HG03196 (cell line): Measurements from ENCODE around the gene NKPD1.

Experiments used
- ATAC-seq: cut with Tn5 transposase; IDR thresholded peaks from one replicate; pipeline ENCODE4 v1.9.1; 2021; ENCODE audit not compliant: unreplicated experiment

The NKPD1 gene

GRCh38 chr19:45156751-45157150 is 4.0 kb downstream of the NKPD1 start:
- ATAC-seq, result no peak

- no peak for ATAC-seq
Measured at GRCh38 chr19:45156011-45156630, 4.7 kb downstream of the NKPD1 start.

DNA sequence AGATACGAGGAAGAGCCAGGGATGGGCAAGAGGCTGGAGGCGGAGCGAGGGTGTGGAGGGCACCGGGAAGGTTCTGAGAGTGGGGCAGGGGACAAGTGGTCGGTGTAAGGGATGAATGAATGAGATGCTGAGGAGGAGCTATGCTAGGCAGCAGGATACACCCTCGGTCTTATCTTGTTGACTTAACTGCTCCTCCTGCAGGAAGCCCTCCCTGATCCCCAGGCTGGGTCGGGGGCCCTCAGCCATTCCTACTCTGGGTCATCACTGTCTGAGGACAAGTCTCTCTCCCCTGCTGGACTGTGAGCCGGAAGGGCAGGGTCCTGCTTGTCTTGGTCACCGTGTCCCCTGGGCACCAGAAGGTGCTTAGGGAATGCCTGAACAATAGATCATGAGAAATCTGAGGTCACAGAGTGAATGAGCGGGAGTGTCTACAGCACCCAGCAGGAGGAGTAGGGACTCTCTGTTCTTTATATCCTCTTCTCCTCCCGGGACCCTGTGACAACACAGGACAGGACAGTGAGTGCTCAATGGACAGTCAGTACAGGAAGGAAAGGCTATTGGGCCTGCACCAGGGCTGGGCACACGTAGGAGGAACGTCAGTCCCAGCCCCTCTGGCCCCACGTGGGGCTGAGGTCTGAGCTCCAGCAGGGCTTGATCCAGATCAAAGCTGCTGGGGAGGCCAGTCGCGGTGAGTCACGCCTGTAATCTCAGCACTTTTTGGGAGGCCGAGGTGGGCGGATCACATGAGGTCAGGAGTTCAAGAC is 6.5 kb downstream of the NKPD1 start:
- no peak for ATAC-seq

GRCh38 chr19:45153339-45154063 is 7.3 kb downstream of the NKPD1 start:
- no peak for ATAC-seq

- no peak for ATAC-seq
Measured at GRCh38 chr19:45152504-45153338, 8.1 kb downstream of the NKPD1 start.

- ATAC-seq, result no peak
Measured at GRCh38 chr19:45151821-45152503, 8.8 kb downstream of the NKPD1 start.

GRCh38 chr19:45151320-45151719 is 9.5 kb downstream of the NKPD1 start:
- no peak for ATAC-seq

DNA sequence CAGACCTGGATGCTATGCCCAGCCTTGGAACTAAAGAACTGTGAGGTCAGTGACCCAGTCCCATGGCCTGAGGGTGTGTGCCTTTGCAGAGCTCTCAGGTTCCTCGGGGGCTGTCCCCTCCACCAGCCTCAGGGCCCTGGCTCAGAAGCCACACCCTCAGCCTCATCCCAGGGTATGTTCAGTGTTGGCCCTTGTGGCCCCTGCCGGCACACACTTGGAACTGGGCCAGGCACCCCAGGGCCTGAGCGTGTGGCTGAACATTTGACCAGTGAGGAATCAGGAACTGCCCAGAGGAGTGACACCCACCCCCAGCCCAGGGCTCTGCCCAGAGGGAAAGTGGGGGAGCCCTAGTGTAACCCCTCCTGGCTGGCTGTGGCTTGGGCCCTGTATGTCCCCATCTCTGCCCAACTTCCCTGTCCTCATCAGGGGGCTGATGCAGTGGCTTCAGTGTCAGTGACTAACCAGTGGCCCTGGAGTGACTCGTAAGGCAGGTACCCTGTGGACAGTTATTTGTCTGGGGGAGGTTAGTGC is 10.0 kb downstream of the NKPD1 start:
- ATAC-seq, result no peak

DNA sequence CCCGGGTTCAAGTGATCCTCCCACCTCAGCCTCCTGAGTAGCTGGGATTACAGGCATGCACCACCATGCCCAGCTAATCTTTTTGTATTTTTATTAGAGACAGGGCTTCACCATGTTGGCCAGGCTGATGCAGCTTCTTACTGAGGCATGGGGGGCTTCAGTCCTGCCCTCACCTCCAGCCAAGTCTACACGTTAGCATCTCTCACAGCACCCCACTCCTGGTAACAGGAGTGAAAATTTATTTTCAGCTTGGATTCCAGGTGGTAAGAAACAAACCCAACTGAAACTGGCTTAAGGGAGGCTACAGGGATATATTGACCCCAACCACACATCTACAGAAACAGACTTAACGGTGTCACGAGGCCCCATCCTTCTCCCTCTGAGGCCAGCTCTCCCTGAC is 10.6 kb downstream of the NKPD1 start:
- no peak for ATAC-seq

GRCh38 chr19:45149129-45149528 is 11.7 kb downstream of the NKPD1 start:
- ATAC-seq, result no peak

DNA sequence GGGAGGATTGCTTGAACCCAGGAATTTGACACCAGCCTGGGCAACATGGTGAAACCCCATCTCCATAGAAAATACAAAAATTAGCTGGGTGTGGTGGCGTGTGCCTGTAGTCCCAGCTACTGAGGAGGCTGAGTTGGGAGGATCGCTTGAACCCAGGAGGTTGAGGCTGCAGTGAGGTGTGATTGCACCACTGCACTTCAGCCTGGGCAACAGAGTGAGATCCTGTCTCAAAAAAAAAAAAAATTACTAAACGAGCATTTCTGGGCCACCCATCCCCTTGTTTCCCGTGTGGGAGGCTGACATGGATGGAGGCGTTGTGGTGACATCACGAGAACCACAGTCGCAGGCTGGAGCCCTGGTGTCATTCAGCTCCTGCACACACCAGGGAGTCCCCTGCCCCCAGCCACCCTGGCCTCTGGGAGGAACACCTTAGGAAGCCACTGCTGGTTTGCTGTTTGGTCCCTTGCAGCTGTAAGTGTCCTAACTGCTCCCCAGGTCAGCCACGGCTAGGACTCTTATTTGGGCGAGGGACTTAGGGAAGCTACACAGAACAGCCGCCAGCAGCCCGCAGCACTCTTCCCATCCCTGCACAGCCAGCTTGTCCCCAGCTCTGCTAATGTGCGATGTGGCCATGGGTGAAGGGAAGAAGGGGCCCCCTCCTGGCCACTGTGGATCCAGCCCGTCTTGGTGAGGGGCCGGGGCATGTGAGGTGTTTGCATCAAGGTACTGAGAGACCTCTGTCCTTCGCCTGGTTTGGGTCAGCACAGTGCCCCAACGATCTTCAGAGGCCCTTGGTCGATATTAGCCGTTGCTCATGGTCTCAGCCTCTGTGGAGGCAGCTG is 12.7 kb downstream of the NKPD1 start:
- no peak for ATAC-seq

- no peak for ATAC-seq
Measured at GRCh38 chr19:45146741-45147205, 14.0 kb downstream of the NKPD1 start.

GRCh38 chr19:45146251-45146650 is 14.5 kb downstream of the NKPD1 start:
- ATAC-seq, result no peak

DNA sequence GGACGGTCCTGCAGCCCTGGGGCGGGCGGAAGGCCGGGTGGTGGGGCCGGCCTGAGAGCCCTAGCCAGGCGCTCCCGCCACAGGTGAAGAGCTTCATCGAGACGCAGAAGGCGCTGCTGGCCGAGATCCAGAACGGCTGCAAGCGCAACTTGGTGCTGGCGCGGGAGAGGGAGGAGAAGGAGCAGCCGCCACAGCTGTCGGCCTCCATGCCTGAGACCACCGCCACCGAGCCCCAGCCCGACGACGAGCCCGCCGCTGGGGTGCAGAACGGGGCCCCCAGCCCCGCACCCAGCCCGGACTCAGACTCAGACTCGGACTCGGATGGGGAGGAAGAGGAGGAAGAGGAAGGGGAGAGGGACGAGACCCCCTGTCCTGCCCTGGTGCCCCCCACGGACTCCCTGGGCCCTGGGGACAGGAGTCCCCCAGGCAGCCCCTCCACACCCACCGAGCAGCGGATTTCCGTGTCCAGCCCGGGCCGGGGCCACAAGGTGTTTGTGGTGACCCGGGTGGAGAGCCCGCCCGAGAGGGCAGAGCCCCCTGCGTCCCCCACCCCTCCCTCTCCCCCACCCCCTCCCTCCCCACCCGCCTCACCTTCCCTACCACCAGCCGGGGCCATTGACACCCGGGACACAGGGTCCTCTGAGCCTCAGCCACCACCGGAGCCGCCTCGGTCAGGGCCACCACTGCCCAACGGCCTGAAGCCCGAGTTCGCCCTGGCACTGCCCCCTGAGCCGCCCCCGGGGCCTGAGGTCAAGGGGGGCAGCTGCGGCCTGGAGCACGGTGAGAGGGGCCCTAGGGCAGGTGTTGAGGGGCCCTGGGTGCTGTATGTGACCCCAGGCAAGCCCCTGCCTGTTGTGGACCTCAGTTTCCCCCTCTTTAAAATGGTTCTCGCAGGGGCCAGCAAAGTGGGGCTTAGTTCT is 15.3 kb downstream of the NKPD1 start:
- no peak for ATAC-seq

DNA sequence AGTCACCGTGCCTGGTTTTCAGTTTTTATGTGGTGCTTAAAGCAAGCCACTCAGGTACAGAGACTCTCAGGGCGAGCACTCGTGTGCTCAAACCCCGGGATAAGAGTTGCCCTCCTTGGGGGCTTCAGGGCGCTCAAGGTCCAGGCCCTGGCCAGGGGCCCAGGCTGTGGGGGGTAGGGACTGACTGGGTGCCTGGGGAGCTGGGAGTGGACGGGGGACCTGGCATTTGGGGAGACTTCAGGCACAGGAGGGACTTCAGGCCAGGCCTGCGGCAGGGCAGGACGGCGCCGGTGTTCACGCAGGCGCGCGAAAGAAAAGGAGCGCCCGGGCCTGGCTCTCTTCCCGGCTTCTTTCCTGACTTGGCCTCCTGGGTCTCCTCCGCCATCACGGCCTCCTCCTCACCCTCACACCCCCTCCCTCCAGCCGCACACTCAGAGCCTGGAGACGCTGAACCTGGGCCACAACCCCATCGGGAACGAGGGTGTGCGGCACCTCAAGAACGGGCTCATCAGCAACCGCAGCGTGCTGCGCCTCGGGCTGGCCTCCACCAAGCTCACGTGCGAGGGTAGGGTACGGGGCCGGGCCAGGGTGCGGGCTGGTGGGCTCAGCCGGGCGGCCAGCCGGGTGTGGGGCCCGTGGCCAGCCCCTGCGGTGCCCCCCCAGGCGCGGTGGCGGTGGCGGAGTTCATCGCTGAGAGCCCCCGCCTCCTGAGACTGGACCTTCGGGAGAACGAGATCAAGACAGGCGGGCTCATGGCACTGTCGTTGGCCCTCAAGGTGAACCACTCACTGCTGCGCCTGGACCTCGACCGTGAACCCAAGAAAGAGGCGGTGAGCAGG is 16.1 kb downstream of the NKPD1 start:
- ATAC-seq, result no peak

- ATAC-seq, result no peak
Measured at GRCh38 chr19:45142726-45143110, 18.1 kb downstream of the NKPD1 start.

DNA sequence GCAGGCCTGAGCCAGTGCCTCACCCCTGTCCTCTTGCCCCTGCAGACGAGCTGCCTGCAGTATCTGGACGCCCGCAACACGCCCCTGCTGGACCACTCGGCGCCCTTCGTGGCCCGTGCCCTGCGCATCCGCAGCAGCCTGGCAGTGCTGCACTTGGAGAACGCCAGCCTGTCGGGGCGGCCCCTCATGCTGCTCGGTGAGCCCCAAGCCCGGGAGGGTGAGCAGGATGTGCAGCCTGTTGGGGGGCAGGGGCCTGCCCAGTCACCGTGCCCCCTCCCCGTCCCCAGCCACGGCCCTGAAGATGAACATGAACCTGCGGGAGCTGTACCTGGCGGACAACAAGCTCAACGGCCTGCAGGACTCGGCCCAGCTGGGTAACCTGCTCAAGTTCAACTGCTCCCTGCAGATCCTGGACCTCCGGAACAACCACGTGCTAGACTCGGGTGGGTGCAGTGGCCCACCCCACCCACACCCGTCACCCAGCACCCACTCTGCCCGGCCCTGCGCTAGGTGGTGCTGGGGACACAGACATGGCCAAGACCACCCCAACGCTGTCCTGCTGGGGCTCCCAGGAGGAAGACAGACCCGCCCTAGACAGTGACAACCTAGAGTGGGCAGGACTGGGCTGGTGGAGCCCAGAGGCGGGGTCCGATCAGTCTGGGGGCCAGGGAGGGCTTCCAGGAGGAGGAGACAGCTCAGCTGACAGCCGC is 18.6 kb downstream of the NKPD1 start:
- ATAC-seq, result no peak
